Ishikawa (cell line): ENCODE data around the gene POLDIP2.

ENCODE experiments used
- EP300 ChIP-seq: IDR thresholded peaks from 2 replicates; pipeline ENCODE4 v1.6.1; 2012; ENCODE audit warnings: borderline replicate concordance
- NFIC ChIP-seq: IDR thresholded peaks from 2 replicates; pipeline ENCODE4 v1.6.1; 2012
- RAD21 ChIP-seq: IDR thresholded peaks from 2 replicates; pipeline ENCODE4 v1.6.1; 2012; ENCODE audit warnings: low read depth
- TEAD4 ChIP-seq: IDR thresholded peaks from 2 replicates; pipeline ENCODE4 v1.6.1; 2012
- TF ChIP-seq, protein P1 (sequence below): IDR thresholded peaks from 2 replicates; pipeline ENCODE4 v1.6.1; 2012; ENCODE audit warnings: low read depth, mild to moderate bottlenecking

DNA sequence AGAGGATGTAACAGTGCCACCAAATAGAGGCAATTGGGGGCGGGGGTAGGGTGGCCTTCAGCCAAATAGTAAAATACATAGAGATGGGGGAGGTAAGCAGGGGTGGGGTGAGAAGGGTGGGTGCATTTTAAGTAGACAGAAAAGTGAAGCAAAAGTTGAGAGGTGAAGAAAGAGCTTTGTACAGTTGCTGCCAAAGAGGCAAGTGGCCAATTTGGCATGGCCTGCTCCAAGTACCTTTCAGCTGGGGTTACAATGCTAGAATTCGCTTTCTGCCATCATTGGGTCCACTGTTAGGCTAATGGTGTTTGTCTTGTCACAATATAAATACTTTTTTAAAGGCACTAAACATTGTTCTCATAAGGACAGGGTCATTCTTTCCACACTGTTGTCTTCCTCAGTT, 43.5 kb downstream of the POLDIP2 start:
- TF ChIP-seq TEAD4 (no peak), RAD21 (no peak), NFIC (no peak), EP300 (no peak)
- TF ChIP-seq, protein P1, sequence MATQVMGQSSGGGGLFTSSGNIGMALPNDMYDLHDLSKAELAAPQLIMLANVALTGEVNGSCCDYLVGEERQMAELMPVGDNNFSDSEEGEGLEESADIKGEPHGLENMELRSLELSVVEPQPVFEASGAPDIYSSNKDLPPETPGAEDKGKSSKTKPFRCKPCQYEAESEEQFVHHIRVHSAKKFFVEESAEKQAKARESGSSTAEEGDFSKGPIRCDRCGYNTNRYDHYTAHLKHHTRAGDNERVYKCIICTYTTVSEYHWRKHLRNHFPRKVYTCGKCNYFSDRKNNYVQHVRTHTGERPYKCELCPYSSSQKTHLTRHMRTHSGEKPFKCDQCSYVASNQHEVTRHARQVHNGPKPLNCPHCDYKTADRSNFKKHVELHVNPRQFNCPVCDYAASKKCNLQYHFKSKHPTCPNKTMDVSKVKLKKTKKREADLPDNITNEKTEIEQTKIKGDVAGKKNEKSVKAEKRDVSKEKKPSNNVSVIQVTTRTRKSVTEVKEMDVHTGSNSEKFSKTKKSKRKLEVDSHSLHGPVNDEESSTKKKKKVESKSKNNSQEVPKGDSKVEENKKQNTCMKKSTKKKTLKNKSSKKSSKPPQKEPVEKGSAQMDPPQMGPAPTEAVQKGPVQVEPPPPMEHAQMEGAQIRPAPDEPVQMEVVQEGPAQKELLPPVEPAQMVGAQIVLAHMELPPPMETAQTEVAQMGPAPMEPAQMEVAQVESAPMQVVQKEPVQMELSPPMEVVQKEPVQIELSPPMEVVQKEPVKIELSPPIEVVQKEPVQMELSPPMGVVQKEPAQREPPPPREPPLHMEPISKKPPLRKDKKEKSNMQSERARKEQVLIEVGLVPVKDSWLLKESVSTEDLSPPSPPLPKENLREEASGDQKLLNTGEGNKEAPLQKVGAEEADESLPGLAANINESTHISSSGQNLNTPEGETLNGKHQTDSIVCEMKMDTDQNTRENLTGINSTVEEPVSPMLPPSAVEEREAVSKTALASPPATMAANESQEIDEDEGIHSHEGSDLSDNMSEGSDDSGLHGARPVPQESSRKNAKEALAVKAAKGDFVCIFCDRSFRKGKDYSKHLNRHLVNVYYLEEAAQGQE, result no peak
